DMS53 treated with DMSO at 0.1 percent for 48 hours (cell line): Measurements from ENCODE around the gene KCNQ1OT1.

Experiments used
- DNase-seq: peaks from one replicate; lab custom pipeline; 2025; ENCODE audit not compliant: unreplicated experiment; lab: John Stamatoyannopoulos, UW

KCNQ1OT1 gene

DNA sequence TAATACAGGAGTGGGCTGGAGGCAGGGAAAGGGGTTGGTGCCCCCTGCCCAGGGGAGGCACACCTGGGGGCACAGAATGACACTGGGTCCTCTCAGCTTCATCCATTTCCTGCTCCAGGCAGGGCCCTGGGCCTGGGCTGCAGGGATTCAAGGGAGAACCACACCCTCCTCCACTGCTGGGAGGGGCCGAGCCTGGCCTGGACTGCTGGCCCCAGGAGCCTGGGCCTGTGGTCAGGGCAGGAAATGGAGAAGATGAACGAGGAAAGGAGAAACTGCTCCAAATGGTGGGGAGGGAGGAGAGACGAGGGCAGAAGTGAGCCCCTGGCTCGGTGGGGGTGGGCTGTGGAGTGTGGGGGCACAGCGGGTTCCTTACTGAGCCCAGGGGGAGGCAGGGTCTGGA is 38.1 kb upstream of the KCNQ1OT1 start:
- no peak for DNase-seq

DNA sequence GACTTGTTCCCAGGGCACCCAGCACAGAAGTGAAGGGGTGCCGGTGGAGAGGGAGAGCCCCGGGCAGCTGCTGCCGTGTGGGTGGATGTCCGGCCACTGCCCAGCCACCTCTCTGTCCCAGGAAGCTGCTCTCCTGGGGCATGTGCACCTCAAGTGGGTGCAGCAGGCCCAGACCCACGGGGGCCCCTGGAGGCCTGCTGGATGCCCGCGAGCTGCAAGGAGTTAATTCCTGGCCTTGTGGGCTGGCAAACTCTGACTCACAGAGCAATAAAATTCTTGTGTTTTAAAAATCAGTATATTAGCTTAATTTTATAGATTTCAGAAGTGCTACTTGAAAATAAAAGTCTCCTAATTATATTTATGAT is 37.4 kb upstream of the KCNQ1OT1 start:
- no peak for DNase-seq

DNA sequence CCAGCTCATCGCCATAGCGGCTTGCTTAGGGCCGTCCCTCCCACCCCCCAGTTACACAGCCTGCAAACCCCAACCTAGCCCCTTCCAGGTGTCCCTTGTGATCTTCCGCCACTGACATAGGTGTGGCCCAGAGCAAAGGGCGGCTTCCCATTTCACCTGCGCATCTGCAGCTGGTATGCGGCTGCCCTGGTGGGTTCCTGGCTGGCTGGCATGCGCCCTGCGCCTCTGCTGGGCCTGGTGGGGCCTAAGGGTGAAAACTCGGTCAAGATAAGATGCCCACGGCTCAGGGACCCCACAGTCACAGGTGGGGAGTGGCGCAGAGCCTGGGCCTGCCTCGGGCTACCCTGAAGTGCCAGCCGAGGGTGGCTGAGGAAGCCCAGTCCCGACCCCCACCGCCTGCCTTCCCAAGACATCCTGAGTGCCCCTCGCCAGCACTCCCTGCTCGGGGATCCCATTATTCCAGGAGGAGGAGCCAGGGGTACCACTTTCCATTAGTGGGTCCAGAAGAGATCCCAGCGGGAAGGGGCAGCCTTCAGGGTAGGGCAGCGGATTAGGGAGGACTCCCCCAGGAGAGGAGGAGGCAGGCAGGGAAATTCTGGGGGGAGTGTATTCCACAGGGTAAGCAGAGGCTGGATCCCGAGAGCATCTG is 36.9 kb upstream of the KCNQ1OT1 start:
- DNase-seq, result no peak

DNA sequence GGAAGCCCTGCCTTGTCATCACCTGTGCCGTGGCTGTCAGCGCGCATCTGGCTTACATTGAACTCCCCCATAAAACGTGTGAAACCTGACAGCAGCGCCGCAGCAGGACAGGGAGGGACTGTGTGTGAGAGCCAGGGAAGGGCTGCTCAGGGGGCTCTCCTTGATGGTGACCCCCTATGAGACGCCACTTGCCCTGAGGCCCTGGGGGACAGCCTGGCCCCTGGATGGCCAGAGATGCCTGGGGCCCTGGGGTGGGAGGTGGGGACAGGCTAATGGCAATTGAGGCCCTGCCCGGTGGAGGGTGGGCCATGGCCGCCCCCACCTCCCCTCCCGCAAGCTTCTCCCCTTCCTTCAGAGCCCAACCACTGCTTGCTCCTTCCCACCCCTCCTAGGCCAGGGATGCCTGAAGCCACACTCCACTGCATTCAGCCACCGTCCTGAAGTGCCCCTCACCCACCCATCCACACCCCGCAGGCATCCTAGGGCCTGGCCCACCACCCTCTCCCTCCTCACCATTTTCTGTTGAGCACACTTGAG is 35.3 kb upstream of the KCNQ1OT1 start:
- no peak for DNase-seq

DNA sequence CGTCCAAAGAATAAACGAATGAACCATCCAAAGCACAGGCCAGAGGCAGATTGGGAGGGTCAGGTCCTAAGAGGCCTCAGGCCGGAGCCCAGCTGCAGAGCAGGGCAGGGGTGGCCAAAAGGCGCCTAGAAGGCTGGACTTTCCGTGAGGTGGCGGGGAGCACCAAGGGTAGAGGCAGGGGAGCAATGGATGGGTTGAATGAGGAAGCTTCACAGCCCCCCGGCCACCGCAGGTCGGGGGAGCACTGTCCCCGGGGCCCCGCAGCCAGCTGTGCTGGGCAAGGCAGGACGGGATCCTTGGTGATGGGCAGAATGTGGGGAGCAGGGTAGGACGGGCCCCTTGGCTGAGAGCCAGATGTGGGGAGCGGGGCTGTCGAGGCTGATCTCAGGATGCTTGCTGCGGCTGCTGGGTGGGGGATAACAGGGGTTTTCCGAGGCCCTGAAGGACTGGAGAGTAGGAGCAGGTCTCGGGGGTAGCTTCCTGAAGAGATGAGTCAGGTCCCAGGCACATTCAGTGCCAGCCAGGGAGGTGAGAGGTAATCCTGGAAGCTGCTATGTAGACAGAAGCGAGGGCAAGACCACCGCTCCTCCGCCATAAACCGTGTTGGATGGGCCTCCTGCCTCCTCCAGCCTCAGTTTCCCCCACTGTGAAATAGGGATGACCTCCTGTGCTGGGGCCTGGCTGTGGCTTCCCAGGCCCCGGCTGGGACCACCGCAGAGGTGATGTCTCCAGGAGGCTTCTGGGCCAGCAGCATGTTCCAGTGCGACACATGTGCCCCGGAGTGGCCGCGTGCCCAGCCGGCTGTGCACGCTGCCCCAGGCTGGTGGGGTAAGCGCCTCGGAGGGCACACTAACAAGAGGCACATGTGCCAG is 34.6 kb upstream of the KCNQ1OT1 start:
- DNase-seq, result no peak

DNA sequence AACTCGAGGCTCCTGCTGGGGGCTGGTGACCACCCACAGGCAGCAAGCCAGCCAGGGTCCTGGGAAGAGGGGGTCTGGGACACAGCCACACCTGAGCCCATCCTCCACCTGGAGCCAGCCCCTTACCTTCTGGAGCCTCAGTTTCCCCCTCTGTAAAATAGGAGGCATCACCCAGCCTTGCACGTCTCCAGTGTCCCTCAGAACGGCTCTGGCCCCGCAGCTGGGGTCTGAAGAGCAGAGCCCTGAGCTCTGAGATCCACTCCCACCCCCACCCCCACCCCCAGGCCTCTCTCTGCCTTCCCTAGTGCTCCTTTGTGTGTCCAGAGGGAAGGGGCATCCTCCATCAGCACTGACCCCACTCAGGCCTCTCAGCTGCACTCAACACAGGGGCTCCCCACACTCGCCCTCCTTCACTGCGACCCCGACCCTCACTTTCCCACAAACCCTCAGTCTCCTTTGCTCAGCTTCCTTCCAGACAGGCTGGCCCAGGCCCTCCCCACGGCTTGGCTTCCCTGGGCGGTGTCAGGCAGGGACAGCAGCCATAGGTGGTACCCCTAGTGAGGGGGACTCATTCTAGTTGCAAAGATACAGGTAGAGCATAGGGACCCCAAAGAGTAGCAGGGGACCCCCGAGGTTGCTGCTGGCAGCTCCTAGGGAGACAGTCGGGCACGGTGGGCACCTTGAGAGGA is 33.3 kb upstream of the KCNQ1OT1 start:
- DNase-seq, result no peak

DNA sequence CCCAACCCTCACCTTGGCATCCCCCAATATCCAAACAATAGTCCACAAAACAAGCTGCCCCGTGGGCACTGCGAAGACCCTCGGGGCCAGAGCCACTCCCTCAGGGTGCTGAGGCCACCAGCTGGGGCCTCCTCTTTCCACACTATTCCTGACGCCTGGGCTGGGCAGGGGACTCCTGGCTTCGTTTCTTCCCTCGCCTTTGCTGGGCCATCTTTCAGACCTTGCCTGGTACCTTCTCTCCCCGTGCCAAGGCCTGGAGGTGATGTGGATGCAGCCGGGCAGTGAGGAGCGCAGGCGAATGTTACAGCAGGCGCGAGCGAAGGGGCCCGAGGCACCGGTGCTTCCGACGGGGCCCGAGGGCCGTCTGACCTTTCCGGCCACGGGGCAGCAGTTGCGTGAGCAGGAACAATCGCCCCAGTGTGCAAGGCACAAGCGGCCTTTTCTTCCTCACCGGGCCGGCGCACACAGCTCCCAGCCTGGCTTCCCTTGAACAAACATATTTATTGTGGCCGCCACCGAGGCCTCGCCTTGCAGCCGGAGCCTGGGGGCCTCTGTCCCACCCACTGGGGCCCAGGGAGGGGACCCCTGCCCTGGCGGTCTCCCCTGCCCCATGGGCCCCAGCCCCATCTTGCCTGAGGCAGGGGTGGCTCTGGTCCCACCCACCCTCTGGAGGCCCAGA is 32.6 kb upstream of the KCNQ1OT1 start:
- no peak for DNase-seq

DNA sequence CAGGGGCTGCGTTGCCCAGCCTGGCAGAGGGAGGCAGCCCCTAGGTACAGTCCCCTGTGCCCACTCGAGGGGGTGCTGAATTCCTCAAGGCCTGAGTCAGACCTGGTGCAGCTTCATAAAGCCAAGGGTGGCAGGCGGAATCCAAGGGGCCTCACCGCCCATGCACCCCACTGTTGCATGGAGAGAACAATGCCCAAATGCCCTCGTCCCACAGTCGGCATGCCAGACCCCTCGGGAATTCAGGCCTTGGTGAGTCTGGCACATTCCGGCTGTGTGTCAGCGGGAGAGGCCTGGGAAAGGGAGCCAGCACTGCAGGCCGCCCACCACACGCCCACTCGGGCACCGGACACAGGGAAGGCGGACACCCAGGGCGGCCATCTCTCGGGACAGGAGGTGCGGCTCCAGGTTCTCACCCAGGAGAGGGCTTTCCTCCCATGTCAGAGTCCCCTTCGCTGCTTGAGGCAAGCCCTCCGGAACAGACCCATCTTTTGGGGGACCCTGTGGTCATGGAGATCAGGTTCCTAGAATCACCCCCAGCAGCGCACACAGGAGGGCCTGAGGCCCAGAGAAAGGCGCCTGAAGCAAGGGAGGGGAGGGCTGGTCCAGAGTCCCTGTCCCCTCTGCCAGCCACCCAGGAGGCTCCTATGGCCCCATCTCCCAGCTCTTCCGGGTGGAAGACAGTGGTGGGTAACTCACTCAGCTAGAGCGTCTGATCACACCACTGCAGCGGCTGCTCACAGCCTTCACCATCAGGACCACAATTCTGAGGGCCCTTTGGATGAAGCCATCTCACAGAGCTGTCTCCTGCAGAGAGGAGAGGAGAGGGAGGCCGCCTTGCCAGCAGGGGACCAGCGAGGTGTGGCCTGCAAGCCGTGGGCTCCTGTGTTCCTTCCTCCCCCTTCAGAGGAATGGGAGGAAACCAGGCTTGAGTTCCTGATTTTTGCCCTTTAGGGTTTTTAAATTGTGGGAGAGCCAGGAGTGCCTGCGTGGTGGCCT is 31.6 kb upstream of the KCNQ1OT1 start:
- no peak for DNase-seq

DNA sequence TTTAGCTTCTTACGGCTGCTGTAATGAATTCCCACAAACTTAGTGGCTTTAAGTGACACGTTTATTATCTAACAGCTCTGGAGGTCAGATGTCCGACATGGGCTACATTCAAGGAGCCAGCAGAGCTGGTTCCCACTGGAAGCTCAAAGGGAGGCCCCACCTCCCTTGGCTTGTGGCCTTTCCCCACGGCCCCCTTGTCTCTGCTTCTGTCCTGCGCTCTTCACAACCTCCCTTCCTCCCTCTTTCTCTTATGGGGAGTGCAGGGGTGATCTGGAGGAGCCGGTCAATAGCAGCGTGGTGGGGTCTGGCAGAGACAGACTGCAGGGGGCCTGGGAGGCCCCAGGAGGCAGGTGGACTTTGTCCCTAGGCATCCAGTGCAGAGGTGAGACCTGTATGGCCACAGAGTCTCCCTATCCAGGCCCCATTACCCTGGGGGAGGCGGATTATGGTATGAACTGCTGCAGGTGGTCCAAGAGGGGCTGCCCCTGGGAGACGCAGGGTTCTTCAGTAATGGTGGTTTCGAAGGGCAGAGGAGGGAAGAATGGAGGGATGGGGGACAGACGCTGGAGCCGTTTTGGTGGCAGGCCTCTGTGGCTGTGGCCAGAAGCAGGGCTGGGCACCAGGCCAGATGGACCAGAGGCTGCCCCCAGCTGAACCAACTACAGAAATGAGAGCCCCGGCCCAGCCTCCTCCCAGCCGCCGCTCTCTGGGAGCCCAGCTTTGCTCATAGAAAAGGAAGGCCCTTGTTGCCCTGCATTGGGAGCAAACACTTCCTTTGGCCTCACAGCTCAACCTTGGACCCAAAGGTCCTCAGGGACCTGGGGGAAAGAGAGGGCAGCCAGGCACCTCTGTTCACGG is 30.7 kb upstream of the KCNQ1OT1 start:
- DNase-seq, result no peak

DNA sequence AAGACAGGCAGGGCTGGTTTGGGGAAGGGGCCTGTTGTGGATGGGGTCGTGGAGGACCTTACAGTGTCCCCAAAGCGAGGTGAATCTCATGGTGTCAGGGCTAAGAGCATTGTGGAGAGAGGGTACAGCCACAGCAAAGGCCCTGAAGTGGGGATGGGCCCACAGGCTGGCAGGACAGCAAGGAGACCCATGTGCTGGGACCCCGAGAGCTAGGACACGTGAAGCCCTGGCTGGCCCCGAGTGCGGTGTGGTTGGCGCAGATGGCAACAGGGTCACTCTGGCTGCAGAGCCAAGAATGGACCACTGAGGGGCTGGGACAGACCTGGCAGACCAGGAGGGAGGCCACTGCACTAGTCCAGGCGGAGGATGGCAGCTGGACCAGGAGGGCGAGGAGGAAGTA is 30.0 kb upstream of the KCNQ1OT1 start:
- no peak for DNase-seq

DNA sequence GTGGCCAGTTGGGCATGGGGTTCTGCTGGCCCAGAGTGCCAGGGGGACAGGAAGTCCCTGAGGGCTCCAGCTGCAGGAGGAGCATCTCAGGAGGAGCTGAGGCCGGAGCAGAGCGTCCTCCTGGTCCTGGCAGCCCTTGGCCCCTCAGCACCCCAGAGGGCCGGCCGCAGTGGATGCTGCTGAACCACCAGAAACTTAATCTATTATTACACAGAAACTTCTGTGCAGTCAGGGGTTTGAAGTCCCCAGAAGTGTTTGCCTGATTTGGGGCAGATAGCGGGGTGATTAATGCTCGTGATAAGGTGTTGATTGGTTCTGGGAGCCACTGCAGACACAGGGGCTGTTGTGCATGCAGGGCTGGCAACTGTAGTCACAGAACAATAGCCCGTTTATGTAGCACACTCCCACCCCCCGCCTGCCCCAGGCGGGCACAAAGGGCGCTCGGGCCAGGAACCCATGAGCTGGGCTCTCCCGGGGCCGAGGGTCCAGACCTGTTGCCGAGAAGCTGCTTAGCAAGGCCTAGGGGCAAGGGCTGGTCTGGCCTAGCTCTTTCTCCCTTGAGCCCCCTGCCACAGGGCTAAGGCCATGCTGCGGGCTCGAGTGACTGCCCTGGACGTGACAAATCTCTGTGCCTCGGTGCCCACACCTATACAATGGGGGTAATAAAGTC is 29.0 kb upstream of the KCNQ1OT1 start:
- DNase-seq, result no peak

DNA sequence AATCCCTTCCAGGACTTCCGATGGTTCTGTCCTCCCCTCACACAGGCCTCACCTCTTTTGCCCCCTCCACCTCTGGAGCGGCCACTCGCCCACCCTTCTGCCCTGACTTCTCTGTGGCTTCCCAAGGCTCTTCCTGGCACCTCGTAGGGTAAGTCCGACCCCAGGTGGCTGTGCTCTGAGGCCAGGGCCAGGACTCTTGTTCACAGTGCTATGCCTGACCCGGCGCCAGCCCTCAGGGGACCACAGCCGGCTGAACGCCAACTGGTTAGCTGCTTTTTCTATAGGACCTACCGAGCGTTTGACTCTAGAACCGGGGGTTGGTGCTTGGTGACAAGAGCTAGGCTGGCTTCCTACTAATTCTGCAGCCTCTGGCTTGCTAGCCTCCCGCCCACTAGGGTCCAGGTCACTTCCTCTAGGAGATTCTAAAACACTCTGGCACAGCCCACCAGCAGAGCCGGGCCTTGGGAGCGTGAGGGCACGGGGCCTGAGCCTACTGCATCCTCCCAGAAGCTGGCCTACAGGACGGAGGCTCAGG is 28.4 kb upstream of the KCNQ1OT1 start:
- DNase-seq, result no peak

DNA sequence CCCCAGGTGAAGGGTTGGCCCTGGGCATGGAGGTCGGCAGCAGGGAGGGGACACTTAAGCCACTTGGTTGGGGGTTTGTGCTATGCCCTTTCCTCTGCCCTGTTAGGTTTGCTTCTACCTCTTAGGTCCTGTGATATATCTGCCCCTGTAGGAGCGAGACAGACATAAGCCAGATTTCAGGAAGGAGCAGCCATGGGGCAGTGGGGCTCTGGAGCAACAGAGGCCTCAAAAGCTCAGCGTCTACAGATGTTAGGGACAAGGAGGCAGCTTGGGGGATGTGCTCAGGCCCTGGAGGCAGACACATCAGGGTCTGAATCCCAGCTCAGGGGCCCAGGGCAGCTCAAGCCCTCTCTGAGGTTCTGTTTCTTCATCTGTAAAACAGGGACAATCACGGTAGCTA is 27.2 kb upstream of the KCNQ1OT1 start:
- no peak for DNase-seq

DNA sequence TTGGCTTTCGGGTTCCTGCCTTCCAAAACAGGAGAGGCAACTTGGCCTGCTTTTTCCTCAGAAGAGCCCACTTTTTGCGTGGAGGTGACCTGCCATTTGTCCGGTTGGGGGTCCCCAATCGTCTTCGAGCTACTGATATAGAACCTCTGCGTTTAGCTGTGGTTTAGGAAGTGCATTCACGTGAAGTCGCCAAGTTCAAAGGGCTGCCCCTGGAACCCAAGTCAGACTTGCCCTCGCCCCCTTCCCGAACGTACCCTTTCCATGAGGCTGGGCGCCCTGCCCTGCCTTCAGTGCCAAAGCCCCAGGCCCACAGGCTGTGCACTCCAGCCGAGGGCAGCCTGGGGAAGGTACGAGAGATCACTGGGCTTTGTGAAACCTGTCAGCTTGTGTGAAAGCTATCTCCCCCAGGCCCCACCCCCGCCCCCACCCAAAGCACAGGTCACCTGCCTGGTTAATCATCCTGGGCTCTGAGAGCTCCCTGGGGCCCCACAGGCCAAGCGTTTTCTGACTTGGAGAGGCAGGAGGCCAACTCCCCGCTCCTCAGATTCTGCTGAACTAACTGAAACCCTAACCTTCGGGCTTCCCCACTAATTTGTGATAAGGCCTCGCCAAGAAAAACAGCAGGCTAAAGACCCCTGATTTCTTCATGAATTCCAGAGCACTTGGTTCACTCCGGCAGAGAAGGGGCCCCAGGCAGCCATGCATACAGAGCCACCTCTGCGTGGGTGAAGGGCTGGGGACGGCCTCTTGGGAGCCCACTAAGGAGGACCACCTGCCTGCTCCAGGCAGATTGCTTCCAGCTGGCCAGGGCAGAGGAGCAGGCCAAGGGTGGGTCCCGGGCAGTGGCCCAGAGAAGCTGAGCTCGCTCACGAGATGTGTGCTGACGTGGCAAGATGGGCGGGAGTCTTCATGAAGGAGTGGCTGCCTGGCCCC is 25.8 kb upstream of the KCNQ1OT1 start:
- DNase-seq, result no peak

DNA sequence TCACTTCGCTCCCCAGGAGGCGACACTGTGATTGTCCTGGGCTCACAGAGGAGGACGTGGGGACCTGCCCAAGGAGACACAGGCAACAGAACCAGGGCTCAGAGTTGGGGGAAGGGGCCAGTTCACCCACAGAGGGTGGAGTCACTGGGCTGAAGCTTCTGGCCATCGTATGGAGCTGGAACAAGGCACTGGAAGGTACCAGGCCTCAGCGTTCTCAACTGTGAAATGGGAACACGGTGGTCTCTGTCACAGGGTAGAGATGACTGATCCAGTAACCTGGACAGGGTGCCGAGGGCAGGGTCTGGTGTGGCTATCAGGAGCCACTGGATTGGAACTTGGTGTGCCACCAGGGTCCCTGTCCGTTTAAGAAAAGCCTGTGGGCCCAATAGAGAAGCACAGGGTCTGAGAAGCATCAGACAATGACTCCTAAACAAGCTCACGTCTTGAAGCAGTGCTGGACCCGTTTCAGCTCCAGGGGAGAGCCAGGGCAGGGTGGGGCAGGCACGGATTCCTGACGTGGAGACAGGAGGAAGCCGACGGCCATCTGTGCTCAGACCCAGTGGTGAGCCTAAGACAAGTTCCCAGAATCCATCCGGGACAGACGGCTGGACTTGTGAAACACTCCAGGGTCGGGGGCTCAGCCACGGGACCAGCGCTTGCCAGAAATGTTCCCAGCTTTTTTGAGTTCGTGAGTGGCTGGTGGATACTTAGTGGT is 25.0 kb upstream of the KCNQ1OT1 start:
- no peak for DNase-seq

DNA sequence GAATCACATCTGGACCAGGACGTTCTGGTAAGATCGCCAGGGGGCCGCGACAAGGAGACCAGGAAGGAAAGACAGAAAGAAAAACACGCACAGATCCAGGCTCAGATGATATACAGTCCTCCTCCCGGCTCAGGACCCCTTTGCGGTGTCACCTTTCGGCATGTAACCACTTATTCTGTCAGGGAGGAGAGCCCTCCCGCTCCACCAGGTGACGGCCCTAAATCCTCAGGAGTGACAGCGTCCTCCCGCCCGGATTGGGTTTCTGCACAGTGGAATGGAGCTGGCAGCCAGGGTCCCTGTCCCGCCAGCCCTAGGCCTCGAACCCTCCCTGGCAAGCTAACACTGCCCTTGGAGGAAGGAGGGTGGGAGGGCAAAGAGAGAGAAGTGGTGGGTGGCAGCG is 24.3 kb upstream of the KCNQ1OT1 start:
- DNase-seq, result no peak

DNA sequence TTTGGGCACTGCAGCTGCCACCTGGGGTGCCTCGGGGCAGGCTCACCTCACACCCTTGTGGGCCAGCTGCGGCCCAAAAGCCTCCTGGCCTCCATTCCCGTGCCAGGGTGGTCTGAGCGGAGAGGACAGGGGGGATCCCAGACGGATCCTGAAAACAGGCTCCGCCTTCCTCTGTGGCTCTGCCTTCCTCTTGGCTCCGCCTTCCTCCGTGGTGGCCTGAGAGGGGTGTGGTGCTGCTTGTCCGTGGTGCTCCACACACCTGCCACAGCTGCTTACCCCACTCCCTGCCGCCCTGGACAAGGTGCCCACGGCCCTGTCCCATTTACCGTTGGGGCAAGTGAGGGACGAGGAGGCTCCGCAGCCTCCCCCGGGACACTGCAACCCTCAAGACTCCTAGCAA is 23.2 kb upstream of the KCNQ1OT1 start:
- no peak for DNase-seq
